Dermis blood vessel endothelial cell (primary cell): Measurements from ENCODE around the gene FAM81A. TPM values are rescaled to one million over a fixed set of nuclear protein-coding genes. Genes with fewer than 3 reads are reported as not detected.
"Not testable (repeated sequence)": the region's sequence is repeated elsewhere in the genome, so short reads cannot be mapped to it uniquely, and the experiment has no call there.

ENCODE experiments used
- DNase-seq: peaks from one replicate; pipeline ENCODE4 v3.0.0; 2010
- total RNA-seq: library from RNA; depleted of rRNA; stranded (reverse); fragments of >200 nt; gene quantifications from 2 replicates; pipeline ENCODE4 v1.2.3, GENCODE V29; 2014

FAM81A gene
- total RNA-seq, 1 donor from 2014 or later, result not detected

DNA sequence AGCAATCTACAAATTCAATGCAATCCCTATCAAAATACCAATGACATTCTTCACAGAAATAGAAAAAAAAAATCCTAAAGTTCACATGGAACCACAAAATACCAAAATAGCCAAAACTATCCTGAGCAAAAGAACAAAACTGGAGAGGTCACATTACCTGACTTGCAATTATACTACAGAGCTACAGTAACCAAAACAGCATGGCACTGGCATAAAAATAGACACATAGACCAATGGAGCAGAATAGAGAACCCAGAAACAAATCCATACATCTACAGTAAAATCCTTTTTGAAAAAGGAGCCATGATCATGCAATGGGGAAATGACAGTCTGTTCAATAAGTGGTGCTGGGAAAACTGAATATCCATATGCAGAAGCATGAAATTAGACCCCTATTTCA, 51.5 kb downstream of the FAM81A start:
- DNase-seq, result not testable (repeated sequence)

DNA sequence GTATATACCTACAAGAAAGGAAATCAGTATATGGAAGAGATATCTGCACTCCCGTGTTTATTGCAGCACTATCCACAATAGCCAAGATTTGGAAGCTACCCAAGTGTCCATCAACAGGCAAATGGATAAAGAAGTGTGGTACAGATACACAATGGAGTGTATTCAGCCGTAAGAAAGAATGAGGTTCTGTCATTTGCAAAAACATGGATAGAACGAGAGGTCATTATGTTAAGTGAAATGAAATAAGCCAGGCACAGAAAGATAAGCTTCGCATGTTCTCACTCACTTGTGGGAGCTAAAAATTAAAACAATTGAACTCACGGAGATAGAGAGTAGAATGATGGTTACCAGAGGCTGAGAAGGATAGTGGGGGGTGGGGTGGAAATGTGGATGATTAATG, 53.1 kb downstream of the FAM81A start:
- DNase-seq, result no peak

DNA sequence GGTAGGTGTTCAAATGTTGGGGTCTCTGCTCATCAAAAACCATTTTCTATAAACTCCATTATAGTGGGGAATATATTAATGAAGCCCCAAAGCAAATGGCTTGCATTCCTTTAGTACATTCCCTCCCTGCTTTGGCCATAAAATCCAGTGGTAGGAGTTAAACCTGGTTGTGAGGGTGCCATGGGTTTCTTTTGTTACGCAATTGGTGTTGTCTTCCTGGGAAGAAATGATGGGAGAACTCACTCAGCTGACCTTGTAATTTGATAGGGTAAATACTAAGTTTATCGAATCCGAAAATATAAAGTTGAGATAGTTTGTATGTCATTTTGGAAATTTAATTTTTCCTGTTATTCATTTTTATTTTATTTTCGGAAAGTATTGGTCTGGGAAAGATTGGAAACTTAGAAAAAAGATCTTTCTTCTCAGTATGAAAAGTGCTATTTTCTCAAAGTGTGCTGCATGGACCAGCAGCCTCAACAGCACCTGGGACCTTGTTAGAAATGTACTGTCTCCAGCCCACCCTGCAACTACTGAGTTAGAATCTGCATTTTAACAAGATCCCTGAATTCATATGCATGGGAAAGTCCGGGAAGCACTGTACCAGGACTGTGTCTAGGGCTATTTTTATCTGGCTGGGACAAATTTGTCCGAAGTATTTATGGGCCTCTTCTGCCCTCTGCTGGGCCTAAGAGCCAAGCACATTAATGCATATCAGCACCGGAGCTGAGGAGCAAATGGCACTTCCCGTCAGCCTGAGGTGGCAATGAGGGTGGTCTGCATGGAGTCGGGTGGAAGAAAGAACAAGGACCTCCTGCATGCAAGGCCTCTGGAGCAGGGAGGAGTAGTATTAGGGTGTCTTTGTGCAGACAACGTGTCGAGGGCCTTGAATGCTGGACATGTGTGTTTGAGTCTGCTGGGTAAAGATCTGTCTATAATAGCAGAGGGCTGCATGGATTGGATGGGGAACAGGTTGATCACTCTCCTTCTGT, 54.7 kb downstream of the FAM81A start:
- DNase-seq, result peak; percentile 84

DNA sequence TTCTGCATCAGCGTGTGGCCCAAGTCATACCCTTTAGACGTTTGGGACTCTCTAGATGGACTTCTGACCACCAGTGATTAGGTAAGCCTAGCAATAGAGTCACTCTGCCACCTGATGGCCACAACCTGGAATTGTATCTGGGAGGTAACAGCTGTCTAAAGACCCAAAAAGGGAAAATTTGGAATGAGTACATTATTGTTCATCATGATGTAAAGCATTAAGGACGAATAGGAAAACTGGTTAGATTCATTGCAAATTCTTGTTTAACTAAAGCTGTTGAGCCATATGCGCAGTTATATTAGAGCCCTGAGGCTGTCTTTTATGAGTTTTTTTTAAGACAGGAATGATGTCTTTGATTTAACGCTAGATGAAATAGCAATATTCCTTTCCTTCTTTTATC, 63.6 kb downstream of the FAM81A start:
- DNase-seq, result peak; percentile 78

DNA sequence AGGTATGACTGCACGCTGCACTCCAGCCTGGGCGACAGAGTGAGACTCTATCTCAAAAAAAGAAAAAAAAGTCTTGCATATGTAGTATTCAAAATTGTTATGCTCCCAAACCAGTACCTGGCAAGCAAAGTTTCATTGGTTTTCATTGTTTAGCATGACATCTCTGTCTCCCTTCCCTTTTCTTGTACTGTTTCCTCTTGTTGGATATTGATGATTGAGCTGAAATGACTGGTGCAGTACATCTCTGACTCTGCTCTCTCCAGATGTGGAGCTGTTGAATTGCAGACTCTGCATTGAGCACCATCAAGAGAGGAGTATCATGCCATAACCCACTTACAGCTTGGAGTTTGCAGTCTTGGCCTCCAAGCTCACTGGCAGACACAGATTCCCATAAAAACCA, 77.2 kb downstream of the FAM81A start:
- no peak for DNase-seq

DNA sequence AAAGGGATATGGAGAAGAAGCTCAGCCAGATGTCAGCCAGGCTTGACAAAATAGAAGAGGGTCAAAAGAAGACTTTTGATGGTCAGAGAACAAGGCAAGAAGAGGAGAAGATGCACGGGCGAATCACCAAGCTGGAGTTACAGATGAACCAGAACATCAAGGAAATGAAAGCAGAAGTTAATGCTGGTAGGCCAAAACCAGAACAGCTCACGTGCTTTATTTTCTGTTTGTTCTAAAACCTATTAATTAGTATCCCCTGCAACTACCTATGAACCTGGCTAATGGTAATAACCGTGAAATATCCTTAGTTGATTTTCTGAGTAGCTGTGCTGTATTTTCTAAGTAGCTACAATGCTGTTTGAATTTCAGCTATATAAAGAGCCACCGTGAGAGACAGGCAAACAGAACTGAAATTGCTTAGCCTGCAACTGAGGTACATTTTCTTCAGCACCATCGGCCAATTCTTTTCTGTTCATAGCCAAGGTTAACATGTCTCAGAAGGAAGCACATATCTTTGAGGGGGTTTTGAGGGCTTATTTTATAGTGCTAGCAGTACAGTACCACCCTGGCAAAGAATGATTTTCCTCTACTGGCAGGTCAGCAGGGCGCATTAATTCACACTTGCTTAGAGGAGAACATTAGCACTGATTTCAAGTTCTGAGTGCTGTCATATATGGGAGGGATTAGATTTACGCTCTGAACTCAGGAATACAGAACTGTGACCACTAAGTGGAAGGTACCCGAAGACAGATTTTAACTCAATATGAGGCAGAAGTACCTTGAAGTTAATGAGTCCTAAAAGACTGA, 78.9 kb downstream of the FAM81A start:
- DNase-seq, result no peak

DNA sequence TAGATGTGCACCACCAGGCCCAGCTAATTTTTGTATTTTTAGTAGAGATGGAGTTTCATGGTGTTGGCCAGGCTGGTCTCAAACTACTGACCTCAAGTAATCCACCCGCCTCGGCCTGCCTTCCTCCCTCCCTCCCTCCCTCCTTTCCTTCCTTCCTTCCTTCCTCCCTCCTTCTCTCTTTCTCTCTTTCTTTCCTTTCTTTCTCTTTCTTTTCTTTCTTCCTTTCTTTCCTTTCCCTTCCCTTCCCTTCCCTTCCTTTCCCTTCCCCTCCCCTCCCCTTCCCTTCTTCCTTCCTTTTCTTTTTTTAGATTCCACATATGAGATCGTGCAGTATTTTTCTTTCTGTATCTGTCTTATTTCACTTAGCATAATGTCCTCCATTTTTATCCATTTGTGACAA, 81.3 kb downstream of the FAM81A start:
- DNase-seq, result no peak

DNA sequence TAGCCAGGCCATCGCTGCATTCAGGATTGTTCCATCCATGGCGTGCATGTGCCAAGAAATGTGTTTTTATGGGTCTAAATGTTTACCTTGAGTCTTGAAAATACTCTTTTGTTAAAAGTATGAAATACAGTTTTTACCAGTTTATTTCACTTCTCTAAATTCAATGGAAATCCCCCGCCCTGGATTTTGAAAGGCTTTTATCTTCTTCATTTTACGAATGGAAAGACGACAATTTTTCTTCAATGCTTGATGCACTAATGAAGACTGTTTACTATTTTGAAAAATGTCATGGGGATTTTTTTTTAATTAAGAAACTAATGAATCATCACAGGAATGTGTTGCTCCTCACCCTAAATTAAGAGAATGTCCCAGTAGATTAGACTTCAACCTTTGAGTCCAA, 83.5 kb downstream of the FAM81A start:
- DNase-seq, result no peak

DNA sequence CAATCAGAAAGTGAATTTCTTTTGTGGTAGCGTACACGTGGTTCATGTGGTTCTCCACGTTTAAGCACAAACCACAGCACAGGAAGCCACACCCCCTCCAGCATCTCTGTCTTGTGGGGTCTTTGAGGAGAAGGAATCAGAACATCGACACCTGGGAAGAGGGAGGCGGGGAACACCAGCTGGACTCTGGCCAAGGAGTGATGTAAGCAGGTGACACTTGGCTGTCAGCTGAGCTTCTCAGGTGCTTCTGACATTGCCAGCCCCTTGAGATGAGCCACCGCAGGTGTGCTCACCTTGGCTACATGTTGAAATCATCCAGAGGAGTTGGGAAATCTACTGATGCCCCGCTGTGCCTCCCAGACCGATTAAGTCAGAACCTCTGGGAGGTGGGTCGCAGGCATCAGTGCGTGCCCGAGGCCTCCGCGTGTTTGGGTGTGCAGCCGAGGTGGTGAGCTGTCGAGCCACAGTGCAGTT, 85.0 kb downstream of the FAM81A start:
- DNase-seq, result no peak

DNA sequence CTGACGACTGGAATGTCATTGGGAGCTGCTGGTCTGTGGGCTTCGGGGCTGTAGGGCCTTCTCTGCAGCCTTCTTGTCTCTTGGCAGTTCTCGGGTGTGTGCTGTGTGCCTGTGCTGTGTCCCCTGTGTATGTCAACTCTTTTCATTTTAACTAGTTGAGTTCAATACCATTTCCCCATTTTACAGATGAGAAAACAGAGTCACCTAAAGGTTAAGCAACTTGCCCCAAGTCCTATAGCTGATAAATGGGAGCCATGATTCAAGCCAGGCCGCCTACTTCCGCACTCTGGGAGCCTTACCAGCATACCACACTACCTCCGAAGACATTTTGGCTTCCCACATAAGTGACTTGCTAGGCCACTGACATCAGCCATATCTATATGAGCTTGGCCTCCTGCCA, 85.7 kb downstream of the FAM81A start:
- no peak for DNase-seq

DNA sequence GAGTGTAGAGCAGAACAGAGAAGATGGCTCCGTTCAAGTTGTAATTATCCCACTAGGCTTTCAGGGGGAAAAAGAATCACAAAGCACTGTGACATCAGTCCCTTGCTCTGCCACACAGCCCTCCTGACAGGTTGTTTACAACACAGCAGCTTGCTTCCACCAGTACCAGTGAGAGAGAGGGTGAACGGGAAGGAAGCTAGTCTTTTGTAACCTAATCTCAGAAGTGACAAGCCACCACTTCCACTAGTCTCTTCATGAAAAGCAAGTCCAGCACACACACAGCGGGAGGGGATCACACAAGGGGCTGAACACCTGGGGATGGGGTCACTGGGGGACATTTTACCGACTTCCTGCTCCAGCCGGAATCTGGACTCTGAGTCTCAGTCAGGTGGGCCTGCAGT, 86.3 kb downstream of the FAM81A start:
- no peak for DNase-seq

DNA sequence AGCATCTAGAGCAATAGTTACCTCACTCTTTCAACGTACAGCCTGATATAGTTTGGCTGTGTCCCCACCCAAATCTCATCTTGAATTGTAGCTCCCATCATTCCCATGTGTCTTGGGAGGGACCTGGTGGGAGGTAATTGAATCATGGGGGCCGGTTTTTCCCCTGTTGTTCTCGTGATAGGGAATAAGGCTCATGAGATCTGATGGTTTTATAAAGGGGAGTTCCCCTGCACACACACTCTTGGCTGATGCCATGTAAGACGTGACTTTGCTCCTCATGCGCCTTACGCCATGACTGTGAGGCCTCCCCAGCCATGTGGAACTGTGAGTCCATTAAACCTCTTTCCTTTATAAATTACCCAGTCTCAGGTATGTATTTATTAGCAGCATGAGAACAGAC, 88.5 kb downstream of the FAM81A start:
- not testable (repeated sequence) for DNase-seq

DNA sequence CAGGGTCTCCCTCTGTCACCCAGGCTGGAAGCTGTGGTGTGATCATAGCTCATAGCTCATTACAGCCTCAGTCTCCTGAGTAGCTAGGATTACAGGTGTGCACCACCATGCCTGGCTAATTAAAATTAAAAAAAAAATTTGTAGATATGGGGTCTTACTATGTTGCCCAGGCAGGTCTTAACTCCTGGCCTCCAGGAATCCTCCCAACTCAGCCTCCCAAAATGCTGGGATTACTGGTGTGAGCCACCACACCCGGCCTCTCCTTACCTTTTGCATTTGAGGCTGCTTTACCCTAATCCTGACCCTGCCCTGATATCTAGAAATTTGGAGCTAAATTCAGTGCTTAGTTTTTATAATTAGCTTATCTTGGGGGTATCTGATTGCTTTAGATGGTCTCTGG, 90.4 kb downstream of the FAM81A start:
- DNase-seq, result no peak

DNA sequence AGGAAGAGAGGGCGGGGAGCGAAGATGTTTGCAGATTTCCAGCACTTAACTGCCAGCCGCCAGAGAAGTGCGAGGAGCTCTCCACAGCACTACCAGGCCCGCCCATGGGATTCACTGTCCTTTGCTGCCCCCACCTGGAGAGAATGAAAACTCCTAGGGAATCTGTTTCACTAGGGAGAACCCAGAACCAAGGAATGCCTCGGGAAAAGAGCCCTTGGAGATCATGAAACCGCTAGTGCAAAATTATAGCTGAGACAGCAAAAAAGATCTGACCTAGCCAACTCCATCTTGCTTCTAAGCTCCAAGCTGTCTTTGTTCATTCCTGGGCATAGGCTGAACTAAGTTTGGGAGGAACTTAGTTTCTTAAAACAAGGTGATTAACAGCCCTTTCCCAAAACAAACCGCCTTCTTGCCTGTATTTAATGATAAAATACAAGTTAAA, 91.0 kb downstream of the FAM81A start:
- peak; percentile 88 for DNase-seq

DNA sequence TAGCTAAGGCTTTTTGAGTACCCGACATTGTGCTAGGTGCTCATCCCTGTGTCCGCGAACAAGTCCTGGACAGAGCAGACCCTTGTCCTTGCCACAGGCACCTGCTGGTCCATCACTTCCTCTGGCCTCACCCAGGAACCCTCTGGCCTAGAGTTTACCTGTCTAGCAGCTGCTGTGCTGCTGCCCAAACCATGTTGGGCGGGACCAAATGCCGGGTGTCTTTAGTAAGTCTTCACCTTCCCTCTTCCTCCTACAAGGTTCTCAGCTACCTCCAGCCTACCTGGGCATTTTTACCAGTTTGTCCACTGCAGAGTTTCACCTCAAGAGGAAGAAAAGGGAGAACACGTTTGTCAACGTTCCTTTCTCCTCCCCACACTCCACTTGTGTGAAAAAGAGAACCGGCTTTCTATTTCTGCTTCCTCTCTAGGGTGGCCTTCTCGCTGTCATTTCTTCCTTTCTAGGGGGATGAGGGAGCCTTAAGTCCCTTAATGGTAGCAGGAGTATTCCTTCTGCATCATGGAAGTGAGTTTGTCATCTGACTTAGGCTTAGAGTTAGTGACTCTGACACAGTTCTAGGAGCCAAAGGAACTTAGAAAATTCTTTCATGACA, 93.2 kb downstream of the FAM81A start:
- DNase-seq, result no peak

DNA sequence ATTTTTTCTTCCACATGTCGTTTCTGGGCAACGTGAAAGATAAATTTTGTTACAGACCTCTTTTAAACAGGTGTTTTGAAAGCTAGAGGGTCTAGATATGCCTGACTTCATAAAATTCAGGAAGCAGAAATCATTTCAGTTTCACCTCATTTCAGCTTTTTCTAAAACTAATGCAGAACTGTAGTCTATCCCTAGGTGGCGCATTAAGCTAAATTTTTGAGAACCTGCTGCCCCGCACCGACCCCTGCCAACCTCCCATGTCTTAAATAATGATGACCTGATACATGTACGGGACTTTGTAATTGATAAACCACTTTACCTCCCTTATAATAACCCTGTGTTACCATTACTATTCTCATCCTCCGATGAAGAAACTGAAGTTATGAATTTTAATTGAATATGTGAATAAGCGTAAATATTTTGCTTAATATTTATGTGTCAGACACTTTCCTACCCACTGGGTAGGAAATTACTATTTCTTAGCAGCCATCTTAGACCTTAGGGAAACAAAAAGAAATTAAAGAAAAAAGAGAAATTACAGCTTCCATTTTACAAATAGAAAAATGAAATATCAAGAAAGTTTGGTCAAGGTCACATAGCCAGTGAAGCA, 94.9 kb downstream of the FAM81A start:
- DNase-seq, result peak; percentile 71

DNA sequence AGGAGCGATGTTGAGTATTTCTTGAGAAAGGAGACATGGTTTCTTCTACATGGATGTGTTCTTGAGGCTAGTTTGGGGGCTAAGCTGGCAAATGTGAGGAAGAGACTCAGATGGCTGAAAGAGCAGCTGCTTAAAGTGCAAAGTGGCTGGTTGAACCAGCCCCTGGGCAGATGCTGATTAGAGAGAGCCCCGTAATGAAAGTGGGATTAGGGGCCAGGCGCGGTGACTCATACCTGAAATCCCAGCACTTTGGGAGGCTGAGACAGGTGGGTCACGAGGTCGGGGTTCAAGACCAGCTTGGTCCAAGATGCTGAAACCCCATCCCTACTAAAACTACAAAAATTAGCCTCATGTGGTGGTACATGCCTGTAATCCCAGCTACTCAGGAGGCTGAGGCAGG, 98.6 kb downstream of the FAM81A start:
- no peak for DNase-seq

DNA sequence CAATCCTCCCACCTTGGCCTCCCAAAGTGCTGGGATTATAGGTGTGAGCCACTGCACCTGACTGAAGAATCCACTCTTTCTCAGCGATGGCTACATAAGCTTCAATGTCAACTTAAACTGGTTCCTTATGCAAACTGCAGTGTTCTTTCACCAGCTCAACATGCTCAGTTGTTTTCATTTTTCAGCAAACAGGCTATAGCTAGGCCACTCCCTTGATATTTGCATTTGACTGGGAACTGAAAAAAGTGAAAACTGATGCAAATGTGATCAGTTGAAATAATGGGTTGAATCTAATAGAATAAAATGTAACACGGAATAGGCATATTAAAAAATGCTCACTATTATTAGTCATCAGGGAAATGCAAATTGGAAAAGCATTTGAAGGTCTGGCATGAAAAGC, 99.4 kb downstream of the FAM81A start:
- DNase-seq, result no peak

DNA sequence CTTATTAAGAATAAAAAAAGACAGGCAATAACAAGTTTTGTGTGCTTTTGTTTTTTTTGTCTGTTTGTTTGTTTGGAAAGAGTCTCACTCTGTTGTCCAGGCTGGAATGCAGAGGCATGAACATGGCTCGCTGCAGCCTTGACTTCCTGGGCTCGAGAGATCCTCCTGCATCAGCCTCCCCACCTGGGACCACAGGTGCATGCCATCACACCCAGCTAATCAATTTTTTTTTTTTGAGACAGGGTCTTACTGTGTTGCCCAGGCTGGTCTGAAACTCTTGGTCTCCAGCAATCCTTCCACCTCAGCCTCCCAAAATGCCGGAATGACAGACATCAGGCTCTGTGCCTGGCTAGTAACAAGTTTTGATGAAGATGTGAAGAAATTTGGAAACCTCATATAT, 100.5 kb downstream of the FAM81A start:
- no peak for DNase-seq

DNA sequence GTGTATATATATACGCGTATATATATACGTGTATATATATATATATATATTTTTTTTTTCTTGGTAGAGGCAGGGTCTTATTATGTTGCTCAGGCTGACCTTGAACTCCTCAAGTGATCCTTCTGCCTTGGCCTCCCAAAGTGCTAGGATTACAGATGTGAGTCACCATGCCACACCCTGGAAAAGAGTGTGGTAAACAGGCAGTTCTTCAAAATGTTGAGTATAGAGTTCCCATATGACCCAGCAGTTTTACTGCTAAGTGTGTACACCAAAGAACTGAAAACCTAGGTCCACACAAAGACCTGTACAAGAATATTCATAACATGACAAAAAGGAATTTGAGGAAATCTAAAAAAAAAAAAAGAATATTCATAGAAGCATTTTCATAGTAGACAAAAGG, 101.8 kb downstream of the FAM81A start:
- no peak for DNase-seq

DNA sequence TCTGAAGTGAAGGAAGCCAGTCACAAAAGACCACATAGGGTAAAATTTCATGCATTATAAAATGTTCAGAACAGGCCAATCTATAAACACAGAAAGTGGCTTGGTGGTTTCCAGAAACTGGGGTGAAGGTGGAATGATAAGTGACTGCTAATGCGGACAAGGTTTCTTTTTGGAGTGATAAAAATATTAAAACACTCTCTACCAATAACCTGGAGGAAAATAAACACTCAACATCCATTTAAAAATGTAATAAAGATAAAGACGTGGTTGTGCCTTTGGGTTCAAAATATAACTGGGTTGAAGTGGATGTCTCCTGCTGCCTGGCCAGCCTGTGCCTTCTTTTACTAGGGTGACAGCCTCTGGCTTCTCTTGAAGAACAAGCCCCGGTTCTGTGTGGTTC, 102.7 kb downstream of the FAM81A start:
- DNase-seq, result no peak

DNA sequence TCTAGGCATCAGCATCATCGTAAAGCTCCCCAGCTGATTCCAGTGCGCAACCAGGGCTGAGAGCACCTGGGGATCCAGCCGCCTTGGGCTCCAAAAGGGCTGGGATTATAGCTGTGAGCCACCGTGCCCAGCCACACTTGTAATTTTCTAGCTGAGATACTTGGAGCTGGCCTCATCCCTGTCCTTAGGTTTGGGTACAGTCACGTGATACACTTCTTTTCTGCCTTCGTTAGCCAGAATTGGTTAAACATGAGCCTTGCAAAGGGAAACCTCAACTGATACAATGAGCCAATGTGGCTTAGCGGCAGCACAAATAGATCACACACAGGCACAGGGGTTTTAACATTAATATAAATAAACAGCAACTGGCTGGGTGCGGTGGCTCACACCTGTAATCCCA, 103.8 kb downstream of the FAM81A start:
- no peak for DNase-seq
